ENCODE data around the gene TAS2R60. TPM values are rescaled to one million over a fixed set of nuclear protein-coding genes. Genes with fewer than 3 reads are reported as not detected.

The TAS2R60 gene
- total and polyA plus RNA-seq, 2 experiments from 2014 or later = 0.37 to 4.0 TPM

DNA sequence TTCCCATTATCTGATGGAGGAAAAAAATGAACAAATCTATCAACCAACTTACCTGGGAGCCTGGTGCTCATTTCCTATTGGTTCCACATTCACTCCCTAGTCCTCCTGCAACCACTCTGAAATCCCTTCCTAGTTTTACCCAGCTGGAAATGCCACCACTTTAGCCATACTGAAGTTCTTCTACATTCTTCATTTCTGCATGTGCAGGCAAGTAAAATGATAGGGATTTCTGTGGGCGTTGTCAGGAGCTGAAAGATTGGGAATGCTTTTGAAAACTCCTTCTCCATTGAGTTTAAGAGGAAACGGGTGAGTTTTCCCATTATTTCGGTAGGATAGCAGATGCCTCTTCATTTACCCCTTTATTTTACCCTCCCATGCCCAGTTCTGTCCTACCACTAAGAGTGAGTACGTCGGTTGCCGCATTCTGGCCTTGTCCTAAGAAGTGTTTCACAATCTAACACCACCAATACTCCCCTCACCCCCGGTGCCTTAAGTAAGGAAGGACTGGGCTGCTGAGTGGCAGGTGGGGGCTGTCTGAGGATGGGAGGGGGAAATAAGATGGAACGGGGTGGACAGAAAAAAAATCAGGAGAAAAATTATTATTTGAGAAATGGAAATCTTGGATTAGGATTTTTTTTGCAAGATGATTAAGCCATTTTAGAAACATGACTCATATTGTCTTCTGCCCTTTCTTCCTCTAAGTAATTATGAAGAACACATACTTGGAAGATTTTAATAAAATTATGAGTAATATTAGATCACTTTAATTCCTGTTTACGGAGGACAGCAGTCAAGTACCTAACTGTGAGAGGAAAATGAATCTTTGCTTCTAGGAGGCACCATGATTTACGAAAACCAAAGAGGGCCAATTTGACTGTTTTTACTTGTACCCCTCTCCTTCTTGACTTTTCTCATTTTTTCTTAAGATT, 13.2 kb upstream of the TAS2R60 start:
- DNase-seq (ENCODE audit: low spot score) = no peak
- Histone ChIP-seq H3K9me2 (ENCODE audit: insufficient read depth) (no peaks in the 10 kb centered on the region), H3K4me1 (ENCODE audit: insufficient read depth) (no peaks in the 10 kb centered on the region), H4K20me1 (replicated peaks; ENCODE audit: insufficient read depth) (no peaks in the 10 kb centered on the region), H2AFZ (no peak overlapping the region), H3K27me3 (ENCODE audit: insufficient read depth) (no peaks in the 10 kb centered on the region), H3K4me2 (no peak overlapping the region), H3F3A (replicated peaks; ENCODE audit: low read depth) (no peaks in the 10 kb centered on the region), H3K27ac (ENCODE audit: low read depth) (no peak overlapping the region), H3K36me3 (ENCODE audit: insufficient read depth) (no peaks in the 10 kb centered on the region), H3K4me3 (no peak overlapping the region), H3K79me2 (replicated peaks; ENCODE audit: insufficient read depth) (no peaks in the 10 kb centered on the region)
- H3K27ac Mint-ChIP-seq = no peak overlapping the region
- 0 out of 3 replicates have a peak, but pooled peaks cover 1% of the 10 kb centered on the region for H3K36me3 Mint-ChIP-seq (ENCODE audit: low read depth)
- TF ChIP-seq STAT1 (IDR thresholded peaks at IDR 0.05; ENCODE audit: unreplicated experiment) (no peak), EZH2 (IDR thresholded peaks at IDR 0.05; ENCODE audit: low read depth, unreplicated experiment) (no peak), ZNF114 (CRISPR knock-in tag; IDR thresholded peaks at IDR 0.05) (no peak), ZNF331 (CRISPR knock-in tag; IDR thresholded peaks at IDR 0.05; ENCODE audit: low read depth) (no peak), EZH2phosphoT487 (IDR thresholded peaks at IDR 0.05; ENCODE audit: unreplicated experiment) (no peak), CREB1 (CRISPR knock-in tag; IDR thresholded peaks at IDR 0.05; ENCODE audit: low read depth) (no peak), NANOG (IDR thresholded peaks at IDR 0.05; ENCODE audit: borderline replicate concordance) (no peak), JUNB (IDR thresholded peaks at IDR 0.05; ENCODE audit: unreplicated experiment) (no peak), POLR2AphosphoS5 (IDR thresholded peaks at IDR 0.05; ENCODE audit: low read depth) (no peak)
- TF ChIP-seq, protein P1, sequence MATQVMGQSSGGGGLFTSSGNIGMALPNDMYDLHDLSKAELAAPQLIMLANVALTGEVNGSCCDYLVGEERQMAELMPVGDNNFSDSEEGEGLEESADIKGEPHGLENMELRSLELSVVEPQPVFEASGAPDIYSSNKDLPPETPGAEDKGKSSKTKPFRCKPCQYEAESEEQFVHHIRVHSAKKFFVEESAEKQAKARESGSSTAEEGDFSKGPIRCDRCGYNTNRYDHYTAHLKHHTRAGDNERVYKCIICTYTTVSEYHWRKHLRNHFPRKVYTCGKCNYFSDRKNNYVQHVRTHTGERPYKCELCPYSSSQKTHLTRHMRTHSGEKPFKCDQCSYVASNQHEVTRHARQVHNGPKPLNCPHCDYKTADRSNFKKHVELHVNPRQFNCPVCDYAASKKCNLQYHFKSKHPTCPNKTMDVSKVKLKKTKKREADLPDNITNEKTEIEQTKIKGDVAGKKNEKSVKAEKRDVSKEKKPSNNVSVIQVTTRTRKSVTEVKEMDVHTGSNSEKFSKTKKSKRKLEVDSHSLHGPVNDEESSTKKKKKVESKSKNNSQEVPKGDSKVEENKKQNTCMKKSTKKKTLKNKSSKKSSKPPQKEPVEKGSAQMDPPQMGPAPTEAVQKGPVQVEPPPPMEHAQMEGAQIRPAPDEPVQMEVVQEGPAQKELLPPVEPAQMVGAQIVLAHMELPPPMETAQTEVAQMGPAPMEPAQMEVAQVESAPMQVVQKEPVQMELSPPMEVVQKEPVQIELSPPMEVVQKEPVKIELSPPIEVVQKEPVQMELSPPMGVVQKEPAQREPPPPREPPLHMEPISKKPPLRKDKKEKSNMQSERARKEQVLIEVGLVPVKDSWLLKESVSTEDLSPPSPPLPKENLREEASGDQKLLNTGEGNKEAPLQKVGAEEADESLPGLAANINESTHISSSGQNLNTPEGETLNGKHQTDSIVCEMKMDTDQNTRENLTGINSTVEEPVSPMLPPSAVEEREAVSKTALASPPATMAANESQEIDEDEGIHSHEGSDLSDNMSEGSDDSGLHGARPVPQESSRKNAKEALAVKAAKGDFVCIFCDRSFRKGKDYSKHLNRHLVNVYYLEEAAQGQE (IDR thresholded peaks at IDR 0.05; ENCODE audit: unreplicated experiment) = no peak
- TF ChIP-seq, protein P2, sequence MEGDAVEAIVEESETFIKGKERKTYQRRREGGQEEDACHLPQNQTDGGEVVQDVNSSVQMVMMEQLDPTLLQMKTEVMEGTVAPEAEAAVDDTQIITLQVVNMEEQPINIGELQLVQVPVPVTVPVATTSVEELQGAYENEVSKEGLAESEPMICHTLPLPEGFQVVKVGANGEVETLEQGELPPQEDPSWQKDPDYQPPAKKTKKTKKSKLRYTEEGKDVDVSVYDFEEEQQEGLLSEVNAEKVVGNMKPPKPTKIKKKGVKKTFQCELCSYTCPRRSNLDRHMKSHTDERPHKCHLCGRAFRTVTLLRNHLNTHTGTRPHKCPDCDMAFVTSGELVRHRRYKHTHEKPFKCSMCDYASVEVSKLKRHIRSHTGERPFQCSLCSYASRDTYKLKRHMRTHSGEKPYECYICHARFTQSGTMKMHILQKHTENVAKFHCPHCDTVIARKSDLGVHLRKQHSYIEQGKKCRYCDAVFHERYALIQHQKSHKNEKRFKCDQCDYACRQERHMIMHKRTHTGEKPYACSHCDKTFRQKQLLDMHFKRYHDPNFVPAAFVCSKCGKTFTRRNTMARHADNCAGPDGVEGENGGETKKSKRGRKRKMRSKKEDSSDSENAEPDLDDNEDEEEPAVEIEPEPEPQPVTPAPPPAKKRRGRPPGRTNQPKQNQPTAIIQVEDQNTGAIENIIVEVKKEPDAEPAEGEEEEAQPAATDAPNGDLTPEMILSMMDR (conservative IDR thresholded peaks at IDR 0.05; ENCODE audit: low read depth in 2 of 2) = no peak
- TF ChIP-seq, protein P3, sequence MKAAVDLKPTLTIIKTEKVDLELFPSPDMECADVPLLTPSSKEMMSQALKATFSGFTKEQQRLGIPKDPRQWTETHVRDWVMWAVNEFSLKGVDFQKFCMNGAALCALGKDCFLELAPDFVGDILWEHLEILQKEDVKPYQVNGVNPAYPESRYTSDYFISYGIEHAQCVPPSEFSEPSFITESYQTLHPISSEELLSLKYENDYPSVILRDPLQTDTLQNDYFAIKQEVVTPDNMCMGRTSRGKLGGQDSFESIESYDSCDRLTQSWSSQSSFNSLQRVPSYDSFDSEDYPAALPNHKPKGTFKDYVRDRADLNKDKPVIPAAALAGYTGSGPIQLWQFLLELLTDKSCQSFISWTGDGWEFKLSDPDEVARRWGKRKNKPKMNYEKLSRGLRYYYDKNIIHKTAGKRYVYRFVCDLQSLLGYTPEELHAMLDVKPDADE (IDR thresholded peaks at IDR 0.05) = no peak
- TF ChIP-seq, protein P4, sequence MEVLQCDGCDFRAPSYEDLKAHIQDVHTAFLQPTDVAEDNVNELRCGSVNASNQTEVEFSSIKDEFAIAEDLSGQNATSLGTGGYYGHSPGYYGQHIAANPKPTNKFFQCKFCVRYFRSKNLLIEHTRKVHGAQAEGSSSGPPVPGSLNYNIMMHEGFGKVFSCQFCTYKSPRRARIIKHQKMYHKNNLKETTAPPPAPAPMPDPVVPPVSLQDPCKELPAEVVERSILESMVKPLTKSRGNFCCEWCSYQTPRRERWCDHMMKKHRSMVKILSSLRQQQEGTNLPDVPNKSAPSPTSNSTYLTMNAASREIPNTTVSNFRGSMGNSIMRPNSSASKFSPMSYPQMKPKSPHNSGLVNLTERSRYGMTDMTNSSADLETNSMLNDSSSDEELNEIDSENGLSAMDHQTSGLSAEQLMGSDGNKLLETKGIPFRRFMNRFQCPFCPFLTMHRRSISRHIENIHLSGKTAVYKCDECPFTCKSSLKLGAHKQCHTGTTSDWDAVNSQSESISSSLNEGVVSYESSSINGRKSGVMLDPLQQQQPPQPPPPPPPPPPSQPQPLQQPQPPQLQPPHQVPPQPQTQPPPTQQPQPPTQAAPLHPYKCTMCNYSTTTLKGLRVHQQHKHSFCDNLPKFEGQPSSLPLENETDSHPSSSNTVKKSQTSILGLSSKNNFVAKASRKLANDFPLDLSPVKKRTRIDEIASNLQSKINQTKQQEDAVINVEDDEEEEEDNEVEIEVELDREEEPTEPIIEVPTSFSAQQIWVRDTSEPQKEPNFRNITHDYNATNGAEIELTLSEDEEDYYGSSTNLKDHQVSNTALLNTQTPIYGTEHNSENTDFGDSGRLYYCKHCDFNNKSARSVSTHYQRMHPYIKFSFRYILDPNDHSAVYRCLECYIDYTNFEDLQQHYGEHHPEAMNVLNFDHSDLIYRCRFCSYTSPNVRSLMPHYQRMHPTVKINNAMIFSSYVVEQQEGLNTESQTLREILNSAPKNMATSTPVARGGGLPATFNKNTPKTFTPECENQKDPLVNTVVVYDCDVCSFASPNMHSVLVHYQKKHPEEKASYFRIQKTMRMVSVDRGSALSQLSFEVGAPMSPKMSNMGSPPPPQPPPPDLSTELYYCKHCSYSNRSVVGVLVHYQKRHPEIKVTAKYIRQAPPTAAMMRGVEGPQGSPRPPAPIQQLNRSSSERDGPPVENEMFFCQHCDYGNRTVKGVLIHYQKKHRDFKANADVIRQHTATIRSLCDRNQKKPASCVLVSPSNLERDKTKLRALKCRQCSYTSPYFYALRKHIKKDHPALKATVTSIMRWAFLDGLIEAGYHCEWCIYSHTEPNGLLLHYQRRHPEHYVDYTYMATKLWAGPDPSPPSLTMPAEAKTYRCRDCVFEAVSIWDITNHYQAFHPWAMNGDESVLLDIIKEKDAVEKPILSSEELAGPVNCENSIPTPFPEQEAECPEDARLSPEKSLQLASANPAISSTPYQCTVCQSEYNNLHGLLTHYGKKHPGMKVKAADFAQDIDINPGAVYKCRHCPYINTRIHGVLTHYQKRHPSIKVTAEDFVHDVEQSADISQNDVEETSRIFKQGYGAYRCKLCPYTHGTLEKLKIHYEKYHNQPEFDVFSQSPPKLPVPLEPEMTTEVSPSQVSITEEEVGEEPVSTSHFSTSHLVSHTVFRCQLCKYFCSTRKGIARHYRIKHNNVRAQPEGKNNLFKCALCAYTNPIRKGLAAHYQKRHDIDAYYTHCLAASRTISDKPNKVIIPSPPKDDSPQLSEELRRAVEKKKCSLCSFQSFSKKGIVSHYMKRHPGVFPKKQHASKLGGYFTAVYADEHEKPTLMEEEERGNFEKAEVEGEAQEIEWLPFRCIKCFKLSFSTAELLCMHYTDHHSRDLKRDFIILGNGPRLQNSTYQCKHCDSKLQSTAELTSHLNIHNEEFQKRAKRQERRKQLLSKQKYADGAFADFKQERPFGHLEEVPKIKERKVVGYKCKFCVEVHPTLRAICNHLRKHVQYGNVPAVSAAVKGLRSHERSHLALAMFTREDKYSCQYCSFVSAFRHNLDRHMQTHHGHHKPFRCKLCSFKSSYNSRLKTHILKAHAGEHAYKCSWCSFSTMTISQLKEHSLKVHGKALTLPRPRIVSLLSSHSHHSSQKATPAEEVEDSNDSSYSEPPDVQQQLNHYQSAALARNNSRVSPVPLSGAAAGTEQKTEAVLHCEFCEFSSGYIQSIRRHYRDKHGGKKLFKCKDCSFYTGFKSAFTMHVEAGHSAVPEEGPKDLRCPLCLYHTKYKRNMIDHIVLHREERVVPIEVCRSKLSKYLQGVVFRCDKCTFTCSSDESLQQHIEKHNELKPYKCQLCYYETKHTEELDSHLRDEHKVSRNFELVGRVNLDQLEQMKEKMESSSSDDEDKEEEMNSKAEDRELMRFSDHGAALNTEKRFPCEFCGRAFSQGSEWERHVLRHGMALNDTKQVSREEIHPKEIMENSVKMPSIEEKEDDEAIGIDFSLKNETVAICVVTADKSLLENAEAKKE (CRISPR knock-in tag; IDR thresholded peaks at IDR 0.05) = no peak
- H3K4me3 Mint-ChIP-seq = no peak overlapping the region
- peaks cover 2% of the 10 kb centered on the region for H3K27me3 Mint-ChIP-seq (ENCODE audit: insufficient read depth, low read depth, poor library complexity)
- ATAC-seq = no peak
- H3K4me1 Mint-ChIP-seq = no peaks in the 10 kb centered on the region
- H3K9me3 Mint-ChIP-seq = peaks cover 1% of the 10 kb centered on the region; the same call in 2 of the 3 replicates
